HG03139 (cell line): Measurements from ENCODE around the gene VAPB.

Source experiments
- ATAC-seq: cut with Tn5 transposase; IDR thresholded peaks from one replicate; pipeline ENCODE4 v1.9.1; 2021; ENCODE audit not compliant: unreplicated experiment

Gene VAPB

DNA sequence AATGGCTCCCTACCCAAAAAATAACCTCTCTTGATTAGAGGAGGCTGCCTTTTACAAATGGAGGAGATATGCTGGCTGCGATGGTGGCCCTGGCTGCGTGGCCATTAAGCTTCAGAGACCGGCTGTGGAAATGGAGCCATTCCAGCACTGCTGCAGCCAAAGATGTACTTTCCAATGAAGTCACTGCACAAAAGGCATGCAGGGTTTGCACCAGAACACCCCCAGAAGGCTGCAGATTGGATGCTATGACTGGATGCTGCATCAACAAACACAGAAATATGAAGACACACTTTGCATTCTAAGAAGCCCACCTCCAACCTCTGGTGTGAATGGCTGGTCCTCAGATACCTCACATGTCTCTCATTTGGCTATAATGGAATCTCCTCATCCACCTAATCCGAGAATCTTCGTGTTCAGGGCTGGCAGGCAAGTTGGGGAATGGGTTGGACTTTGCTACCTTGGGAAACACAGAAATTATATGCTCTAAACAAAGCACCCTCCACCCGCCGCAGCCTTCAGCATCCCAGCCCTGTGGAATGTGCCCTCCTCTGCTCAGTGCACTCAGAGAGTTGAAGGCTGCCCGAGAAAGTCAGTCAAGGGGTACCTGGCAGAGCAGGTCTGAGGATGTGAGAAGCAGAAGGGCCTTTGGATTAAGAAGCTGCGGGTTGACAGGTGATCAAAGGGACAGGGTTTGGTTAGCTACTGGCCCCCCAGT is 90.9 kb downstream of the VAPB start:
- ATAC-seq: no peak

DNA sequence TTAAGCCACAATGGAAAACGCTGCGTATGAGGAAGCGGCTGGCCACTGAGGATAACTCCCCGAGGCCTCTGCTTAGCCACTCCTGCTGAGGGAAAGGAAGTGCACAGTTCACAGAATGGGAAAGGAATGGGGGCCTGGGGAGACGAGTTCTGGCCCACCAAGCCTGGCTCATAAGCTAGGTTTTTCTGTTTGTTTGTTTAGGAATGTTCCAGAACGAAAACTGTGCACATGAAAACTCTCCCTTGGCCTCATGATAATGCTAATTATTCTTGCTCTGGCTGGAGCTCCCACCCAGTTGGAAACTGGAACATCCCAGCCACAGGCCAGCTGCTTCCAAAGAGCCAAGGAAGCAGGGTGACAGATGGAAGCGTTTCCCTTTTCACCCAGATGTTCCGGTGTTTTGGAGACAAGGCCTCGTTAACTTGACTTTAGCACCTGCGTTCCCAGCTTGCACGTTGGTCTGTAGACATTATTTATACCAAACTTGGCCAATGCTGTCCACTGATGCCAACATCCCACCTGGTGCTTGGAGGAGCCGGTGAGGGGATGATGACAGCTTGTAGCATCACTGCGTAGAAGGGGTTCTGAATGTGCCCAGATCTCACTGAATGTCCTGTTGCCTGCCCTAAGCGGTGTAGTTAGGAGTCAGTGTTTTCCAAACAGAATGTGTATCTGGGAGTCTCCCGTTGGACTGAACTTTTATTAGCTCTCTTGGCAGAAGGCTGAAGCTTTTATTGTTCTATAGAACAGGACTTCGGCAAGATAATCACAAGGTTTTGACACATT is 91.7 kb downstream of the VAPB start:
- ATAC-seq: no peak

- ATAC-seq: no peak
These were observed 92.5 kb downstream of the VAPB start for GRCh38 chr20:58481481-58482021.

DNA sequence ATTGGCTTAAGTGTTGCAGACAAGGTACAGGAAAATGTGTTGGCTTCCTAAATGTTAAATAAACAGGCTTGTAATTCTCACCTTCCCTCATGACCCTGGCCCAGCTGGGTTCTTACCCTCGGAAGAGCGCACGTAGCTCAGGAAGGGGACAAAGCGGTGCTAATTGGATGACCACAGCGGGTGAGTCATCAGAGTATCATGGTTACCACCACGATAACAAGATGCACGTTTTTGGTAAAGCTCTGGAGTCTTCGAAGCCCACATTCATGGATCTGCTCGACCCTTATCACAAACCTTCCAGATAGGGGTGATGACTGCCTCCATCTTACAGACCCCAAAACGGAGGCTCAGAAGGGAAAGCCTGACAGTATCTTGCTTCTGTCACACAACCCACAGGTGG is 93.4 kb downstream of the VAPB start:
- no peak for ATAC-seq

DNA sequence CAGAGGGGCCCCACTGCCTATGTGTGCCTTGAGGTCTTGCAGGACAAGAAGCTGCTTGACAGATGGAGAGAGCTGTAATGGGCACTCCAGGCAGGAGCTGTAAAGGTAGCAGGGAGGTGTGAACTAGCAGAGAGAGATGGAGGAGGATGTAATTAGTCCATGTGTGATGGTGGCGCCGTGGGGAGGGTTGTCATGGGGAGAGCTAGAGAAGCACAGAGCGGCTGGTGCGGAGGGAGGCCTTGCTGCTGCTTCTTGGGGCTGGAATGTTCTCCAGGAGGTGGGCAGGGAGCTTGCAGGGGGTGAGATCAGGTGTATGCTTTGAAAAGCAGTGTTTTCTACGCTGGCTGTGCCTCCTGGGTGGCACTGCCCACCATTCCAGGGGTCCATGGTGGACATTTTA is 94.0 kb downstream of the VAPB start:
- ATAC-seq: no peak

DNA sequence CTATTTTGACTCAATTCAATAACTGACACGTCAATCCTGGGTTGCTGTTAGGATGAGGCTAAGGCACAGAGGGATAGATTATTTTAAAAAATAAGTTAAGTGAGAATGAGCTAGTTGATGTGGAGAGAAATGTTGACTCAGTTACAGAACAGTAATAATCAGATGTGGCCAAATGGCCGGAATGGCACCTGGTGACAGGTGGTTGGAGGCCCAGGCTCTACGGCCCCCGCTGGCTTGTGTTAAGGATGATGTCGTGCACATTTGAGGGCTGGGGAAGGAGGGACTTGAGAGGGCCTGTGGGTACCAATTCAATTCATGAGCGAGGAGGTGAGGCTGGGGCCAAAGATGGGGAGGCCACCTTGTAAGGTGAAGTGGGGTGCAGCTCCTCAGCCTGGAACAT is 94.4 kb downstream of the VAPB start:
- no peak for ATAC-seq

DNA sequence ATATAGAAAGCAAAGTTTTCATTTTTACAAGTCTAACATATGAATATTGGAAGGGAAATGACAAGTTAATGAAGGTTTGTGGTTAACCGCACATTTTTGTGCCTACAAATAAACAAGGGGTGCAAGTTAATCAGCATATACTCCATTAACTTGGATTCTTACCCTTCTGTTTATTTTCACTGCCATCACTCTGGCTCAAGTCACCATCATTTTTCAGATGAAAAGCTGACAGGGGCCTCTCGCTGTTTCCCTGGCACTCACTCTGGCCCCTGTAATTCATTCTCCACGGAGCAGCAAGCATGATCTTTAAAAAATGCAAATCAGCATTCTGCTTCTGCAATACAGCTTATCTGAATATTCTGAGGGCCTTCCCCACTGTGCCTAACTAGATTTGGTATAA is 96.4 kb downstream of the VAPB start:
- no peak for ATAC-seq

DNA sequence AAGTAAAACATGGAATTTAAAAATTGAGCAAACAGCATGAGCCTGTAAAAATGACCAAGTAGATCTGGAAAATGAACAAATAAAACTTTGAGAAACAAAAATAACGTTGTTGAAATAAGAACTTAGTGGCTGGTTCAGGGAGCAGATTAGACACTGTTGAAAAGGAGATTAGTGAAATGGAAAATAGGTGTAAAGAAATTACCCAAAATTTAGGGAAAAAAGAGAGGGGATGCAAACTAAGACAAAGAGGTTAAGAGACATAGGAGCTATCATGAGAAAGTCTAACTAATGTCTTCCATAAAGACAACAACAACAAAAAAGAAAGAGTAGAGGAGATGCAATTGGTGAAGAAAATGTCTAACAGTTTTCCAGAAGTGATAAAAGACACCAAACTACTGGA is 97.2 kb downstream of the VAPB start:
- ATAC-seq: no peak

- no peak for ATAC-seq
These were observed 103.2 kb downstream of the VAPB start for GRCh38 chr20:58492074-58492718.

- ATAC-seq: no peak
These were observed 103.9 kb downstream of the VAPB start for GRCh38 chr20:58492795-58493524.

GRCh38 chr20:58494923-58495622 is 106.0 kb downstream of the VAPB start:
- no peak for ATAC-seq

DNA sequence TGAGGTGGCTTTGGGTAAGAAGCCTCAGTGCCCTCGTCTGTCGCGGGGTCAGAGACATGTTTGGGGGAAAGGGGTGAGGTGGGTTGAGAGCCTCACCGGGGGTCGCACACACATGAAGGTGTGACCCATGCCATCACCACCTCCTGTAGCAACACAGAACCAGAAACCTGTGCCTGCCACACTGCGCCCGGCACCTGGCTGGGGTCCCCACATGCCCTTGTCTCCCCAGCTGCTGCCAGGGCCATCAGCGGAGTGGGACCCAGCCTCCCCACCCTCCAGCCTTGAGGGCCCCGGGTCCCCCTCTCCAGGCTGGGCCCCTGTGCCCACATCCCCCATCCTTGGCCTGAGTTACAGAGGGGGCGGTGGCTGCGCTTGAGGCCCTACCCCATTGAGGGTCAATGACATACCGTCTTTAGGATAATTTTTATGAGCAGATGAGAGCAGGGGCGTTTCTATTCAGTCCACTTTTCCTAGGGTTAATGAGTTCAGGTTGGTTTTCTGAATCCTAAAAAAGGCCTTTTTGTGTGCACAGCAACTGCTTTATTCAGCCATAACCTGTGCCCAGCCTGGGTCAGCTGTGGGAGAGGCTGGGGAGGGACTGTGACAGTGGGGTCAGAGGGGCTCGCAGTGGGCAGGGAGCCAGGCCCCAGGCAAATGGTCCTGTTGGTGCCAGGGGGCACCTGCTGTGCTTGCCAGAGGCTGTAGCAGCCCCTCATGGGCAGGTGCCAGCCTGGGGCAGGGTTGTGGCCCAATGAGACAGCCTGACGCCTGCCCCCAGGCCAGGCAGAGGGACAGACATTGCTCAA is 106.8 kb downstream of the VAPB start:
- ATAC-seq: no peak

DNA sequence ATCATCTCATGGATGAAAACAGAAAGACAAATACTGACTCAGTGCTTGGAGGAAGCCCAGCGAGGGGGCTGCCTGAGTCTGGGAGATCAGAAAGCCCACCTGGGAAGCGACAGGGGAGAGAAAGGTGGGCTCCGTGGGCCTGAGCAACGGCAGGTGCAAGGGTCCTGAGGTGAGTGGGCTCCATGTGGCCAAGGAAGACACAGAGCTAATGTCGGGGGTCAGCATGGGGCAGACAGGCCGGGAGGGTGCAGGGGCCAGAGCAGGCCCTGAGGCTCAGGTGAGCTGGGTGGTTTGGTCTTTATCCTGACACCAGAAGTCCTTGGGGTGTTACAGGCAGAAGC is 107.4 kb downstream of the VAPB start:
- ATAC-seq: no peak

DNA sequence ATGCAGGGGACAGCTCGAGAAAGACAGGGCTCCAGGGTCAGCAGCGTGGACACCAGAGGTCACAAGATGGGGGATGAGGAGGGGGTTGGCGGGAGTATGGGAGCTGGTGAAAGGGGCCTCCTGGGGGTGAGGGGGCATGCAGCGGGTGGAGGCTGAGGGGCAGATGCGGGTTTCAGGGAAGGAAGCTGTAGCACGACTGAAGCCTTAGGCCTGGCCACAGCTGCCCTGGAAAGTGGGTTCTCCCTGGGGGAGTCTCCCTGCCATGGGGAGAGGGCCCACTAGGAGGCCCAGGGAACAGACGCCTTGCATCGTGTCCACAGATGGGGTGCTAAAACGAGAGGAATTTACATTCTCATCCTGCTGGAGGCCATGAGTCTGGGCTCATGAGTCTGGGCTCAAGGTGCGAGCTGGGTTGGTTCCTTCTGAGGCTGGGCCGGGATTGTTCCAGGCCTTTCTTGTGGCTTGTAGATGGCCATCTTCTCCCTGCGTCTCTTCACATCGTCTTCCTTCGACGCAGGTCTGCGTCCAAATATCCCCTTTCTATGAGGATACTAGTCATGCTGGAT is 108.1 kb downstream of the VAPB start:
- ATAC-seq: no peak

DNA sequence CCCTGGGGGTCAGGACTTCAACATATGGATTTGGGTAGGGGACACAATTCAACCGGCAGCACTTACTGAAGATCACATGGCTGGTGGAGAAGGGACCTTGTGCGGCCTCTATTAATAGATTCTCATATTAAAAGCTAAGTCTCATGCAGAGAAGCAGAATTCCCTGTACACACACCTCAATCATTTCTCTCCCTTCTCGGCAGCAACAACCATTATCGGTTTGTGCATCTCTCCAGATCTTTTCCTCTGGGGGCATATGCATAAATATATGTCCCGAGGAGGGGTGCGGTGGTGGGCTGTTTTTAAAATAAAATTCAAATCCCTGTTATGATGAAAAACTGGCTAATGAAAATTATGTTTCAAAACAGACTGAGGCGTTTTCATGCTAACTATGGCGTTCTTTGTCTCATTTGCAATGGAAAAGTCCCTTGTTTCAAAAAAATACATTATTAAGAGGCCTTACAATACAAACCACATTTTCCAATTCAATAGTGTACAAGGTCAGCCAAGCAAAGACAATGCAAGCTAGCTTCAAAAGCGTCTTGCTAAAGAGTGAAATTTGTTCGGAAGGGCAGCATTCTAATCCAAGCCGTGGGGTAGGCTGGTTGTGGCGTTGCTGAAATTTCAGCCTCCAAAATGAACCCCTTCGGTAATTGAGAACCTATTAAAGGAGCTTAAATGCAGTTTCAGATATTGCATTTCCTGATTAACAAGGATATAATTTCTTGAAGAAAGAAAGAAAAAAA is 108.9 kb downstream of the VAPB start:
- ATAC-seq: no peak

GRCh38 chr20:58498470-58499068 is 109.5 kb downstream of the VAPB start:
- ATAC-seq: no peak

- ATAC-seq: no peak
These were observed 111.2 kb downstream of the VAPB start for GRCh38 chr20:58500256-58500655.
